ENCODE results near the gene ACOX2. TPM values are rescaled to one million over a fixed set of nuclear protein-coding genes. Genes with fewer than 3 reads are reported as not detected.

The ACOX2 gene
- total and polyA plus RNA-seq, 2 donors (not counting 3 experiments of a cell fraction or from before 2014, with no cell fraction given), result 1.5 to 10.5 TPM

- TF ChIP-seq EZH2 (IDR thresholded peaks at IDR 0.05; ENCODE audit: borderline replicate concordance, low read depth, low read length, severe bottlenecking) (no peak), JUN (IDR thresholded peaks at IDR 0.05; ENCODE audit: borderline replicate concordance, insufficient read depth, insufficient read length, low read depth) (no peak), MAX (IDR thresholded peaks at IDR 0.05; ENCODE audit: insufficient read depth, insufficient read length) (no peak)
- dilution Hi-C loops (cut with MboI; ENCODE audit: extremely low pct_ligation_motif_present, low sequenced_read_pairs), result no loop called here
Observed at GRCh38 chr3:58484045-58484721, 52.8 kb downstream of the ACOX2 start.

GRCh38 chr3:58482917-58483636, 53.9 kb downstream of the ACOX2 start:
- POLR2A ChIA-PET, result no interaction called here

More at GRCh38 chr3:58484045-58484721, 52.8 kb downstream of the ACOX2 start:
- H4K20me1 ChIP-seq (replicated peaks; ENCODE audit: control insufficient read depth, extremely low read depth, insufficient read depth, low read length), result no peaks in the 10 kb centered on the region
- H3K9me1 ChIP-seq (replicated peaks; ENCODE audit: control insufficient read depth, extremely low read depth, insufficient read depth, low read length), result no peaks in the 10 kb centered on the region
- H3K36me3 ChIP-seq (ENCODE audit: control insufficient read depth in 2 of 2, extremely low read depth in 1 of 2, insufficient read depth in 2 of 2, low read length in 2 of 2), result no peaks in the 10 kb centered on the region
- ChIA-PET POLR2A (no interaction called here), CTCF (interaction anchor here (1.7 kb wide), 1 partner anchor 20 kb away, joined by 6 read pairs; no protein-coding TSS in a partner anchor)
- H2AFZ ChIP-seq (ENCODE audit: low read depth, low read length), result no peak overlapping the region
- H3K4me2 ChIP-seq (ENCODE audit: insufficient read depth, low read length), result no peak overlapping the region
- no peak for FAIRE-seq
- no peaks in the 10 kb centered on the region for H3K79me2 ChIP-seq (ENCODE audit: control insufficient read depth, insufficient read depth, low read length)
- no peak overlapping the region for H3K4me3 ChIP-seq (replicated peaks in 1 of 3; ENCODE audit: insufficient read depth in 1 of 3, low read depth in 1 of 3, low read length in 3 of 3)
- no peak overlapping the region for H3K27ac ChIP-seq (ENCODE audit: insufficient read depth, low read depth, low read length)
- no peaks in the 10 kb centered on the region for H3K9me3 ChIP-seq (replicated peaks; ENCODE audit: control insufficient read depth, insufficient read depth, low read length)
- no TSS peak for BruUV-seq (replicated peaks)
- intact Hi-C loops (cut with micrococcal nuclease), result no loop called here
- H3K9ac ChIP-seq (replicated peaks; ENCODE audit: extremely low read depth, insufficient read depth, low read length), result no peak overlapping the region
- H3K27me3 ChIP-seq (ENCODE audit: control insufficient read depth in 2 of 2, insufficient read depth in 2 of 2, low read length in 2 of 2), result peaks cover 5 to 10% of the 10 kb centered on the region in 2 experiments
- DNase-seq (ENCODE audit: low read depth, low spot score), result no peak
- H3K4me1 ChIP-seq (ENCODE audit: control insufficient read depth, extremely low read depth, insufficient read depth, low read length), result peaks cover 4% of the 10 kb centered on the region

More at GRCh38 chr3:58482917-58483636, 53.9 kb downstream of the ACOX2 start:
- no peaks in the 10 kb centered on the region for H4K20me1 ChIP-seq (replicated peaks; ENCODE audit: control insufficient read depth, extremely low read depth, insufficient read depth, low read length)
- H3K4me2 ChIP-seq (ENCODE audit: insufficient read depth, low read length), result peak overlapping the region; percentile 27
- H3K27ac ChIP-seq (ENCODE audit: insufficient read depth, low read depth, low read length), result no peak overlapping the region
- H2AFZ ChIP-seq (ENCODE audit: low read depth, low read length), result no peak overlapping the region
- no peak overlapping the region for H3K4me3 ChIP-seq (replicated peaks in 1 of 3; ENCODE audit: insufficient read depth in 1 of 3, low read depth in 1 of 3, low read length in 3 of 3)
- H3K79me2 ChIP-seq (ENCODE audit: control insufficient read depth, insufficient read depth, low read length), result no peaks in the 10 kb centered on the region
- CTCF ChIA-PET, result interaction anchor here (1.5 to 1.7 kb wide), 2 partner anchors 9 to 19 kb away, joined by 4 to 6 read pairs; partner anchors contain the start of gene KCTD6
- TF ChIP-seq EZH2 (IDR thresholded peaks at IDR 0.05; ENCODE audit: borderline replicate concordance, low read depth, low read length, severe bottlenecking), result no peak
- no peak for TF ChIP-seq MAX (IDR thresholded peaks at IDR 0.05; ENCODE audit: insufficient read depth, insufficient read length)
- no peak for TF ChIP-seq GATA2 (IDR thresholded peaks at IDR 0.05; ENCODE audit: insufficient read depth, insufficient read length, low read depth, low read length)
- no peak for TF ChIP-seq JUN (IDR thresholded peaks at IDR 0.05; ENCODE audit: borderline replicate concordance, insufficient read depth, insufficient read length, low read depth)
- no peak for TF ChIP-seq FOS (IDR thresholded peaks at IDR 0.05; ENCODE audit: borderline replicate concordance, insufficient read depth, low read length)
- no peak for TF ChIP-seq MYC (IDR thresholded peaks at IDR 0.05; ENCODE audit: low read depth, low read length)
- TF ChIP-seq POLR2A (IDR thresholded peaks at IDR 0.05; ENCODE audit: low read depth, low read length), result no peak
- no peak for TF ChIP-seq POLR2AphosphoS5 (IDR thresholded peaks at IDR 0.05; ENCODE audit: insufficient read depth, low read depth, low read length)
- TF ChIP-seq CTCF (IDR thresholded peaks at IDR 0.05; ENCODE audit: extremely low read depth in 1 of 2, insufficient read depth in 1 of 2, low read depth in 1 of 2, low read length in 2 of 2), result no peak
- dilution Hi-C loops (cut with MboI; ENCODE audit: extremely low pct_ligation_motif_present, low sequenced_read_pairs), result no loop called here
- FAIRE-seq (no peak), DNase-seq (ENCODE audit: low read depth, low spot score) (no peak)
- H3K36me3 ChIP-seq (ENCODE audit: control insufficient read depth in 2 of 2, extremely low read depth in 1 of 2, insufficient read depth in 2 of 2, low read length in 2 of 2), result no peaks in the 10 kb centered on the region
- H3K9me1 ChIP-seq (replicated peaks; ENCODE audit: control insufficient read depth, extremely low read depth, insufficient read depth, low read length), result no peaks in the 10 kb centered on the region
- intact Hi-C loops (cut with micrococcal nuclease), result no loop called here
- no peak overlapping the region for H3K9ac ChIP-seq (replicated peaks; ENCODE audit: extremely low read depth, insufficient read depth, low read length)
- H3K4me1 ChIP-seq (ENCODE audit: control insufficient read depth, extremely low read depth, insufficient read depth, low read length), result peaks cover 4% of the 10 kb centered on the region
- peaks cover 4 to 8% of the 10 kb centered on the region in 2 experiments for H3K27me3 ChIP-seq (ENCODE audit: control insufficient read depth in 2 of 2, insufficient read depth in 2 of 2, low read length in 2 of 2)
- BruUV-seq (replicated peaks), result no TSS peak
- H3K9me3 ChIP-seq (replicated peaks; ENCODE audit: control insufficient read depth, insufficient read depth, low read length), result no peaks in the 10 kb centered on the region
